SK-N-SH (cell line): ENCODE measurements around the gene PBX1. TPM values are rescaled to one million over a fixed set of nuclear protein-coding genes. Genes with fewer than 3 reads are reported as not detected.

Experiments
- CTCF ChIA-PET: fragments of 300-600, 350-600 bp; formaldehyde crosslinking; extraction: SDS; loops from one replicate; lab custom pipeline; 2021; lab: Yijun Ruan, JAX
- POLR2A ChIA-PET: fragments of 350-600 bp; sonication (Branson Sonifier 250); formaldehyde crosslinking; extraction: SDS; loops from one replicate; lab custom pipeline; 2020; ENCODE audit warnings: antibody characterized with exemption, inconsistent platforms; lab: Yijun Ruan, JAX
- DNase-seq: peaks from one replicate; pipeline ENCODE4 v3.0.0; 2012
- H2AFZ ChIP-seq: fragments of 200-600 bp; sonication (generic); 2 replicates; pipeline ENCODE4 v1.8.1; 2016; ENCODE audit warnings: antibody characterized with exemption, mild to moderate bottlenecking, low read depth
- H3F3A ChIP-seq: fragments of 200-600 bp; sonication (generic); replicated peaks from 2 replicates; pipeline ENCODE3; 2016; ENCODE audit warnings: antibody characterized with exemption, mild to moderate bottlenecking; ENCODE audit not compliant: insufficient read depth
- H3K27ac ChIP-seq, 2 experiments: fragments of 200-500 bp in 1 of 2; fragments of 200-600 bp in 1 of 2; sonication (Bioruptor generic) in 1 of 2; sonication (generic), shearing (Covaris generic) in 1 of 2; 2 replicates each; pipeline versions ENCODE4 v1.5.1 to v1.6.1; 2014 to 2016; ENCODE audit warnings: low read depth in 2 of 2, inconsistent platforms in 1 of 2, low read length in 1 of 2, mild to moderate bottlenecking in 1 of 2, mixed read lengths in 1 of 2
- H3K27me3 ChIP-seq: fragments of 200-600 bp; sonication (generic), shearing (Covaris generic); 2 replicates; pipeline ENCODE4 v1.6.1; 2016; ENCODE audit warnings: mixed run types; ENCODE audit not compliant: insufficient read depth
- H3K36me3 ChIP-seq, 2 experiments: fragments of 200-500 bp in 1 of 2; fragments of 200-600 bp in 1 of 2; sonication (Bioruptor generic) in 1 of 2; sonication (generic) in 1 of 2; replicated peaks in 1 of 2; 2 replicates each; pipeline versions ENCODE3 to v1.5.1; 2014 to 2016; ENCODE audit warnings: low read length in 1 of 2, mild to moderate bottlenecking in 1 of 2; ENCODE audit not compliant: insufficient read depth in 2 of 2, control insufficient read depth in 1 of 2
- H3K4me1 ChIP-seq, 2 experiments: fragments of 200-500 bp in 1 of 2; fragments of 200-600 bp in 1 of 2; sonication (Bioruptor generic) in 1 of 2; sonication (generic), shearing (Covaris generic) in 1 of 2; 2 replicates each; pipeline versions ENCODE4 v1.5.1 to v1.6.1; 2014 to 2016; ENCODE audit warnings: low read depth in 1 of 2, low read length in 1 of 2, mixed run types in 1 of 2; ENCODE audit not compliant: insufficient read depth in 2 of 2, control insufficient read depth in 1 of 2
- H3K4me2 ChIP-seq: fragments of 200-600 bp; sonication (generic), shearing (Covaris generic); 2 replicates; pipeline ENCODE4 v1.6.1; 2017; ENCODE audit warnings: mixed run types
- H3K4me3 ChIP-seq, 2 experiments: fragments of 200-500 bp in 1 of 2; fragments of 200-600 bp in 1 of 2; sonication (Bioruptor generic) in 1 of 2; sonication (generic), shearing (Covaris generic) in 1 of 2; 2 replicates each; pipeline versions ENCODE4 v1.5.1 to v1.8.1; 2014 to 2016; ENCODE audit warnings: low read depth in 2 of 2, inconsistent platforms in 1 of 2, low read length in 1 of 2, mild to moderate bottlenecking in 1 of 2, mixed read lengths in 1 of 2, moderate library complexity in 1 of 2
- H3K79me2 ChIP-seq: fragments of 200-600 bp; sonication (generic); 2 replicates; pipeline ENCODE4 v1.8.1; 2017; ENCODE audit warnings: mild to moderate bottlenecking; ENCODE audit not compliant: insufficient read depth
- H3K9ac ChIP-seq: fragments of 200-600 bp; sonication (generic); 2 replicates; pipeline ENCODE4 v1.6.1; 2017; ENCODE audit warnings: mixed run types
- H3K9me2 ChIP-seq: fragments of 200-600 bp; sonication (generic); 2 replicates; pipeline ENCODE4 v1.6.1; 2017; ENCODE audit warnings: mixed run types
- H3K9me3 ChIP-seq: fragments of 200-600 bp; sonication (generic); 2 replicates; pipeline ENCODE4 v1.6.1; 2017; ENCODE audit warnings: mixed run types, mild to moderate bottlenecking, moderate library complexity
- H4K20me1 ChIP-seq: fragments of 200-600 bp; sonication (generic); 2 replicates; pipeline ENCODE4 v1.6.1; 2017; ENCODE audit warnings: mild to moderate bottlenecking, mixed run types; ENCODE audit not compliant: insufficient read depth
- CTCF ChIP-seq: fragments of 200-600 bp; sonication (generic); IDR thresholded peaks from 2 replicates; pipeline ENCODE4 v1.6.1; 2017; ENCODE audit warnings: antibody characterized with exemption, mild to moderate bottlenecking, moderate library complexity
- ELF1 ChIP-seq: IDR thresholded peaks from 2 replicates; pipeline ENCODE4 v1.4.0; 2012
- EZH2phosphoT487 ChIP-seq: fragments of 200-600 bp; sonication (generic); IDR thresholded peaks from 2 replicates; pipeline ENCODE4 v1.6.1; 2017; ENCODE audit warnings: low read depth, mixed run types, mild to moderate bottlenecking, antibody characterized with exemption, moderate library complexity, borderline replicate concordance
- FOXJ3 ChIP-seq: sonication (generic); formaldehyde crosslinking; IDR thresholded peaks from 2 replicates; pipeline ENCODE4 v1.5.1; 2020; ENCODE audit warnings: mild to moderate bottlenecking, missing genetic modification reagents
- GABPA ChIP-seq: IDR thresholded peaks from 2 replicates; pipeline ENCODE4 v1.4.0; 2012; ENCODE audit warnings: low read depth, mild to moderate bottlenecking
- GATA2 ChIP-seq: sonication (generic); formaldehyde crosslinking; IDR thresholded peaks from 2 replicates; pipeline ENCODE4 v1.5.0; 2020; ENCODE audit warnings: mild to moderate bottlenecking, missing genetic modification reagents
- IRF3 ChIP-seq: fragments of 150-350 bp; IDR thresholded peaks from 2 replicates; pipeline ENCODE4 v1.6.1; 2016; ENCODE audit warnings: mild to moderate bottlenecking, low read depth, low read length
- MEF2A ChIP-seq: IDR thresholded peaks from 2 replicates; pipeline ENCODE4 v1.4.0; 2012; ENCODE audit warnings: low read depth, borderline replicate concordance
- MXI1 ChIP-seq: IDR thresholded peaks from 2 replicates; pipeline ENCODE4 v1.6.1; 2012; ENCODE audit warnings: mild to moderate bottlenecking, low read depth, low read length, improper control_type of control experiment
- PBX3 ChIP-seq: IDR thresholded peaks from 2 replicates; pipeline ENCODE4; 2012
- RAD21 ChIP-seq: IDR thresholded peaks from 2 replicates; pipeline ENCODE4 v1.6.1; 2012; ENCODE audit warnings: mild to moderate bottlenecking, low read length
- RFX5 ChIP-seq: IDR thresholded peaks from 2 replicates; pipeline ENCODE4 v1.6.1; 2012; ENCODE audit warnings: mild to moderate bottlenecking, improper control_type of control experiment, low read length
- RXRA ChIP-seq: IDR thresholded peaks from 2 replicates; pipeline ENCODE4 v1.4.0; 2012; ENCODE audit warnings: low read depth, mild to moderate bottlenecking, borderline replicate concordance
- SMC3 ChIP-seq: IDR thresholded peaks from 2 replicates; pipeline ENCODE4 v1.6.1; 2012; ENCODE audit warnings: low read depth, low read length, improper control_type of control experiment
- TAF1 ChIP-seq: IDR thresholded peaks from 2 replicates; pipeline ENCODE4 v1.6.1; 2012; ENCODE audit warnings: low read depth, mild to moderate bottlenecking, low read length, moderate library complexity, borderline replicate concordance
- TCF12 ChIP-seq: IDR thresholded peaks from 2 replicates; pipeline ENCODE4 v1.4.0; 2012
- USF2 ChIP-seq: fragments of 150-350 bp; IDR thresholded peaks from 2 replicates; pipeline ENCODE4 v1.6.1; 2017; ENCODE audit warnings: antibody characterized with exemption, low read length, low read depth, borderline replicate concordance
- ZBTB33 ChIP-seq: IDR thresholded peaks from 2 replicates; pipeline ENCODE4 v1.4.0; 2012; ENCODE audit warnings: low read depth, borderline replicate concordance
- WGBS: methylation state at CpG from one replicate; pipeline ENCODE4 v1.1.6; 2017; ENCODE audit warnings: low lambda C conversion rate; 5-methylcytosine and 5-hydroxymethylcytosine counted together
- polyA plus RNA-seq, 3 experiments: library from polyadenylated mRNA; depleted of rRNA; stranded (reverse); fragments of >200 nt; gene quantifications; 2 replicates each; pipeline ENCODE4 v1.2.3, GENCODE V29; 2012
- TF ChIP-seq, protein P1 (sequence below): IDR thresholded peaks from 2 replicates; pipeline ENCODE4 v1.4.0; 2012; ENCODE audit warnings: low read depth, borderline replicate concordance
- TF ChIP-seq, protein P2 (sequence below): IDR thresholded peaks from 2 replicates; pipeline ENCODE4 v1.6.1; 2012; ENCODE audit warnings: mild to moderate bottlenecking, low read depth, low read length, moderate library complexity

The PBX1 gene
- polyA plus RNA-seq, 1 of the 3 experiments (the other 2 are of a cell fraction), result 27.0 TPM

DNA sequence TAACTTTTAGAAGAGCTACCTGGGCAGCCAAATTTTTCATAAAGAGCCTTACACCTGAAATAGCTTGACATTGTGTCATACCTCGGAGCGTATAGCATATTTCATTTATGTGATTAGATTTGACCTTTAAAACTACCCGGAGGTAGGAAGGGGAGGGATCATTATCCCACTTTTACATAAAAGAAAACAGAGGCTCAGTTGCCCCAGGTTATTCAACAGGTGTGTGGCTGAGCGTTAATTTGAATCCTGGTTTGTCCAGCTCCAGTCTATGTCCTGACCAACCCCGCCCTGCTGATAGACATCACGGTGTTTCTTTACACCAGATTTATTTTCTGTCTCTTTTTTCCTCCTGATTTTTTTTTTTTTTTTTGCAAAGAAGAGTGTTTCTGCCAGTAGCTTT is 39.7 kb downstream of the PBX1 start:
- no peaks in the 10 kb centered on the region for H3K27me3 ChIP-seq
- no peaks in the 10 kb centered on the region for H3K9me2 ChIP-seq
- CTCF ChIA-PET, result interaction anchor here (0.7 to 1.2 kb wide), 3 partner anchors 14 to 144 kb away, joined by 3 read pairs; no protein-coding TSS in a partner anchor
- H3K36me3 ChIP-seq, result peaks cover 0 to 8% of the 10 kb centered on the region in 2 experiments
- H3K27ac ChIP-seq, result no peak overlapping the region
- H3K4me3 ChIP-seq, result no peak overlapping the region
- peaks cover 7 to 12% of the 10 kb centered on the region in 2 experiments; a peak in 3 of 4 replicates for H3K4me1 ChIP-seq
- no peaks in the 10 kb centered on the region for H3K9me3 ChIP-seq
- H3F3A ChIP-seq, result peaks cover 6% of the 10 kb centered on the region
- TF ChIP-seq GATA2 (CRISPR knock-in tag) (no peak), RAD21 (no peak), EZH2phosphoT487 (no peak), MEF2A (no peak), ZBTB33 (no peak), MXI1 (no peak), GABPA (no peak), PBX3 (no peak), ELF1 (no peak), FOXJ3 (CRISPR knock-in tag) (no peak), TAF1 (no peak), RFX5 (no peak), IRF3 (no peak), USF2 (no peak), SMC3 (no peak), RXRA (no peak), TCF12 (no peak), CTCF (no peak)
- TF ChIP-seq, protein P1, sequence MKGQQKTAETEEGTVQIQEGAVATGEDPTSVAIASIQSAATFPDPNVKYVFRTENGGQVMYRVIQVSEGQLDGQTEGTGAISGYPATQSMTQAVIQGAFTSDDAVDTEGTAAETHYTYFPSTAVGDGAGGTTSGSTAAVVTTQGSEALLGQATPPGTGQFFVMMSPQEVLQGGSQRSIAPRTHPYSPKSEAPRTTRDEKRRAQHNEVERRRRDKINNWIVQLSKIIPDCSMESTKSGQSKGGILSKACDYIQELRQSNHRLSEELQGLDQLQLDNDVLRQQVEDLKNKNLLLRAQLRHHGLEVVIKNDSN, result no peak
- TF ChIP-seq, protein P2, sequence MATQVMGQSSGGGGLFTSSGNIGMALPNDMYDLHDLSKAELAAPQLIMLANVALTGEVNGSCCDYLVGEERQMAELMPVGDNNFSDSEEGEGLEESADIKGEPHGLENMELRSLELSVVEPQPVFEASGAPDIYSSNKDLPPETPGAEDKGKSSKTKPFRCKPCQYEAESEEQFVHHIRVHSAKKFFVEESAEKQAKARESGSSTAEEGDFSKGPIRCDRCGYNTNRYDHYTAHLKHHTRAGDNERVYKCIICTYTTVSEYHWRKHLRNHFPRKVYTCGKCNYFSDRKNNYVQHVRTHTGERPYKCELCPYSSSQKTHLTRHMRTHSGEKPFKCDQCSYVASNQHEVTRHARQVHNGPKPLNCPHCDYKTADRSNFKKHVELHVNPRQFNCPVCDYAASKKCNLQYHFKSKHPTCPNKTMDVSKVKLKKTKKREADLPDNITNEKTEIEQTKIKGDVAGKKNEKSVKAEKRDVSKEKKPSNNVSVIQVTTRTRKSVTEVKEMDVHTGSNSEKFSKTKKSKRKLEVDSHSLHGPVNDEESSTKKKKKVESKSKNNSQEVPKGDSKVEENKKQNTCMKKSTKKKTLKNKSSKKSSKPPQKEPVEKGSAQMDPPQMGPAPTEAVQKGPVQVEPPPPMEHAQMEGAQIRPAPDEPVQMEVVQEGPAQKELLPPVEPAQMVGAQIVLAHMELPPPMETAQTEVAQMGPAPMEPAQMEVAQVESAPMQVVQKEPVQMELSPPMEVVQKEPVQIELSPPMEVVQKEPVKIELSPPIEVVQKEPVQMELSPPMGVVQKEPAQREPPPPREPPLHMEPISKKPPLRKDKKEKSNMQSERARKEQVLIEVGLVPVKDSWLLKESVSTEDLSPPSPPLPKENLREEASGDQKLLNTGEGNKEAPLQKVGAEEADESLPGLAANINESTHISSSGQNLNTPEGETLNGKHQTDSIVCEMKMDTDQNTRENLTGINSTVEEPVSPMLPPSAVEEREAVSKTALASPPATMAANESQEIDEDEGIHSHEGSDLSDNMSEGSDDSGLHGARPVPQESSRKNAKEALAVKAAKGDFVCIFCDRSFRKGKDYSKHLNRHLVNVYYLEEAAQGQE, result no peak
- no peak overlapping the region for H3K9ac ChIP-seq
- WGBS, result 86% methylated on average over 6 of the region's 6 CpGs
- H4K20me1 ChIP-seq, result no peaks in the 10 kb centered on the region
- H3K4me2 ChIP-seq, result no peak overlapping the region
- H2AFZ ChIP-seq, result no peak overlapping the region
- POLR2A ChIA-PET, result no interaction called here
- H3K79me2 ChIP-seq, result no peaks in the 10 kb centered on the region
- no peak for DNase-seq
